Measurements from ENCODE around the gene METTL17. TPM values are rescaled to one million over a fixed set of nuclear protein-coding genes. Genes with fewer than 3 reads are reported as not detected.

The METTL17 gene
- total and polyA plus RNA-seq, 9 donors, result 42.5 to 65.1 (median 49.9) TPM

GRCh38 chr14:20989471-20989786 lies 351 bp upstream of the METTL17 start:
- no peaks in the 10 kb centered on the region for H3K36me3 ChIP-seq
- H3K27me3 ChIP-seq, result no peaks in the 10 kb centered on the region
- intact Hi-C loops (cut with DNase I), result no loop called here
- H3K4me3 ChIP-seq, result peak overlapping the region; percentile 91
- no peaks in the 10 kb centered on the region for H3K9me3 ChIP-seq
- 0 to 1% (median 1%) methylated on average over 11 of the region's 11 CpGs for WGBS, 3 donors
- DNase-seq, result no peak
- H3K4me1 ChIP-seq (ENCODE audit: insufficient read depth), result peaks cover 8% of the 10 kb centered on the region
- peak overlapping the region in 1 of 2 donors; percentile 67 for H3K27ac ChIP-seq
- TF ChIP-seq CTCF (IDR thresholded peaks at IDR 0.05) (no peak), POLR2A (IDR thresholded peaks at IDR 0.05) (no peak), EP300 (IDR thresholded peaks at IDR 0.05) (no peak)

GRCh38 chr14:20996521-20996920 lies 6.7 kb downstream of the METTL17 start:
- Histone ChIP-seq H3K27me3 (no peaks in the 10 kb centered on the region), H3K27ac (no peak overlapping the region), H3K4me3 (no peak overlapping the region), H3K9me3 (no peaks in the 10 kb centered on the region), H3K36me3 (no peaks in the 10 kb centered on the region), H3K4me1 (ENCODE audit: insufficient read depth) (peaks cover 1% of the 10 kb centered on the region)
- WGBS, 3 donors, result 74 to 82% (median 80%) methylated on average over 14 of the region's 14 CpGs
- intact Hi-C loops (cut with DNase I), result loop anchor here in 1 of 4 donors (10.0 kb wide), 1 partner anchor 48 kb away; the partner anchor contains the start of gene RNASE7
- no peak for DNase-seq
- no peak for TF ChIP-seq EP300 (IDR thresholded peaks at IDR 0.05)
- no peak for TF ChIP-seq CTCF (IDR thresholded peaks at IDR 0.05)
- TF ChIP-seq POLR2A (IDR thresholded peaks at IDR 0.05), result no peak

GRCh38 chr14:20997115-20997514 lies 7.3 kb downstream of the METTL17 start:
- WGBS, 3 donors, result 47 to 70% (median 61%) methylated on average over 4 of the region's 4 CpGs
- Histone ChIP-seq H3K27me3 (no peaks in the 10 kb centered on the region), H3K9me3 (no peaks in the 10 kb centered on the region), H3K4me3 (no peak overlapping the region), H3K36me3 (no peaks in the 10 kb centered on the region), H3K27ac (no peak overlapping the region), H3K4me1 (ENCODE audit: insufficient read depth) (no peaks in the 10 kb centered on the region)
- no peak for DNase-seq
- intact Hi-C loops (cut with DNase I), result loop anchor here in 1 of 4 donors (10.0 kb wide), 1 partner anchor 48 kb away; the partner anchor contains the start of gene RNASE7
- TF ChIP-seq CTCF (IDR thresholded peaks at IDR 0.05) (no peak), EP300 (IDR thresholded peaks at IDR 0.05) (no peak), POLR2A (IDR thresholded peaks at IDR 0.05) (no peak)

- H3K9me3 ChIP-seq, result no peaks in the 10 kb centered on the region
- no peak for TF ChIP-seq EP300 (IDR thresholded peaks at IDR 0.05)
- no peak for TF ChIP-seq POLR2A (IDR thresholded peaks at IDR 0.05)
- no peak for TF ChIP-seq CTCF (IDR thresholded peaks at IDR 0.05)
- intact Hi-C loops (cut with DNase I), result loop anchor here in 1 of 4 donors (10.0 kb wide), 1 partner anchor 47 kb away; the partner anchor contains the start of gene RNASE7
- 65 to 78% (median 73%) methylated on average over 6 of the region's 6 CpGs for WGBS, 3 donors
- DNase-seq, result no peak
- no peaks in the 10 kb centered on the region for H3K27me3 ChIP-seq
- no peak overlapping the region for H3K4me3 ChIP-seq
- no peak overlapping the region for H3K27ac ChIP-seq
- H3K36me3 ChIP-seq, result no peaks in the 10 kb centered on the region
- H3K4me1 ChIP-seq (ENCODE audit: insufficient read depth), result no peaks in the 10 kb centered on the region
Observed at GRCh38 chr14:20997564-20997963, 7.8 kb downstream of the METTL17 start.
